Activated T-helper 1 cell treated with anti-CD3 and anti-CD28 coated beads, Interleukin-2, amount 50 U/mL, for 16 hours (primary cell): ENCODE data around the gene CASKIN1.
A peak's percentile ranks its signal among the peaks of the same experiment; 100 is the strongest.

Source experiments
- DNase-seq, 2 donors: peaks; one replicate each; pipeline ENCODE4 v3.0.0-alpha.2; 2020; ENCODE audit warnings: low read depth in 1 of 2, low spot score in 1 of 2

CASKIN1 gene

DNA sequence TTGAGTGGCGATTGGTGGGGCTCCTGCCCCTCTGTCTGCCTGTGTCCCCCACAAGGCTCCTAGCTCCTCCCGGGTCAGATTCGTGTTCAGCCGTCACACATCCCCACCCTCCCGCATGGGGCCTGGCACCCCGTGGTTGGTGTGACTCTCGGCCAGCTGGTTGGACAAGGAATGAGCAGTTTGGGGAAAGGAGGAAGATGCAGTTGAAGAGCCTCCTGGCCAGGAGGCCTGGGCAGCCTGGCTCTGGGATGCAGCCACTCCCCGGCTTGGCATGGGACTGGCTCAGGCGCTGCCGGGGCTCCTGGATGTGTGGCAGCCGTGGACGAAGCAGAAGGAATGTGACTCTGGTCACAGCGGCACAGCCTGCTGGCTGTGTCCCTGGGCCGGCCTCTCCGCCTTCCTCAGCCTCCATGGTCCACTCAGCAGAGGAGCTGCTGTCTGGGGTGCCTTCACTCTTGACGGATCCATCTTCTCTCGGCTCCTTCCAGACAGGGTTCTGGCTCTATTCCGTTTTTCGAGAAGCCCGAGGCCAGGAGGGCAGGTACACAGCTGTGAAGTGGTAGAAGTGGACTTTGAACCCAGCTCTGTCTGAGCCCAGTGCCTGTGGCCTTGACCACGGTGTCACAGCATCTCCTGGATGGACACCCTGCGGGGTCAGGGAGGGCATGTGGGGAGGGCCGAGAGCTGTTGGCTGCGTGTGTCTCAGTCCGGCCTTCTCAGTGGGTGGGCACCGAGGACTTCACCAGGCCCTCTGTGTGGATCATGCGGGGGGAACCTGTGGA, 38.7 kb downstream of the CASKIN1 start:
- no peak for DNase-seq

DNA sequence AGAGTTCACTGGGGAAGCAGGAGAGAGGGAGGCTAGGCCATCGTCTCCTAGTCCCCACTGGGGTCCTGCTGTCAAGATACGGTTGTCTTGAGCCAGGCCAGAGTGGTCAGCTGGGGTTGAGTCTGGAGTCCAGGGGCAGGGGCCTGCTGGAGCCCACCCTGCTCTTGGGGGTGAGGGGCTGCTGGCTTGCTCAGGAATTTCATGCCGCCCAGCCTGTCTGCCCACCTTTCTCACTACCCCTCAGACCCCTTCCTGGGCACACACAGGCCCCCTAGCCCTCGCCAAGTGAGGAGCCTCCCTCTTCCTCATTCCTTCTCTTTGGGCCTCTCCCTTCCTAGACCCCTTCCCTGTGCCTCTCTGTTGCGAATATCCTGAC, 39.6 kb downstream of the CASKIN1 start:
- DNase-seq = no peak

DNA sequence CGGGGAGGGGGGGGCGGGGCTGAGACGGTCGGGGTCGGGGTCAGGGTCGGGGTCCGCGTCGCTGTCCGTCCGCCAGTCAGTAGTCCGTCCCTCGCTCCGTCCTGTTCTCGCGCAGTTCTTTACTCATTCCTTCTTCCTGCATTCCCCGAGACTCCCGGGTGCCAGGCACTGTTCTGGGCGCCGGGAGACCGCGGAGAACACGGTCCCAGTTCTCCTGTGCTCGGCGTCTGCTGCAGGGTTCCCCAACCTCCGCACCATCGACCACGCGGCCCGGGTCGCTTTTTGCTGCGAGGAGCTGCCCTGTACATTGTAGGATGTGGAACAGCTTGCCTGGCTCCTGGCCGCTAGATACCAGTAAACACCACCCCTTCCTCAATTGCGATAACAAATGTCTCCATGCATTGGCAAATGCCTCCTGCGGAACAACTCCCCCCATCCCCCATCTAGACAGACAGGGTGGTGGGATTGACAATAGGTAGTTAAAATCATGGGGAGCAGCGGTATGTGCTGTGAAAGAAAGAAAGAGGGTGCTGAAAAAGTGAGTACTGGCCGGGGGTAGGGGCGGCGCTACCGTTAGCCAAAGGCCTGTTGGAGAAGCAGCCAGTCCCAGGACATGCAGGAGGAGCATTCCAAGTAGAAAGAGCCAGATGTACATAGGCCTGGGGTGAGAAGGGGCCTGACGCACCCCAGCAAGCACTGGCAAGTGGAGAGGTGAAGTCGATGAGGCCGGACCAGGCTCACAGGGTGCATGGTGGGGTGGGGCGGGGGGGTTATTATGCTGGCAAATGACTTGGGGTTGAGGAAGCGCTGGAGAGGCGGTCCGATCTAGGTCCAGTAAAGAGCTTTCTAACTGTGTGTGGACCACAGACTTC, 40.2 kb downstream of the CASKIN1 start:
- DNase-seq = no peak

DNA sequence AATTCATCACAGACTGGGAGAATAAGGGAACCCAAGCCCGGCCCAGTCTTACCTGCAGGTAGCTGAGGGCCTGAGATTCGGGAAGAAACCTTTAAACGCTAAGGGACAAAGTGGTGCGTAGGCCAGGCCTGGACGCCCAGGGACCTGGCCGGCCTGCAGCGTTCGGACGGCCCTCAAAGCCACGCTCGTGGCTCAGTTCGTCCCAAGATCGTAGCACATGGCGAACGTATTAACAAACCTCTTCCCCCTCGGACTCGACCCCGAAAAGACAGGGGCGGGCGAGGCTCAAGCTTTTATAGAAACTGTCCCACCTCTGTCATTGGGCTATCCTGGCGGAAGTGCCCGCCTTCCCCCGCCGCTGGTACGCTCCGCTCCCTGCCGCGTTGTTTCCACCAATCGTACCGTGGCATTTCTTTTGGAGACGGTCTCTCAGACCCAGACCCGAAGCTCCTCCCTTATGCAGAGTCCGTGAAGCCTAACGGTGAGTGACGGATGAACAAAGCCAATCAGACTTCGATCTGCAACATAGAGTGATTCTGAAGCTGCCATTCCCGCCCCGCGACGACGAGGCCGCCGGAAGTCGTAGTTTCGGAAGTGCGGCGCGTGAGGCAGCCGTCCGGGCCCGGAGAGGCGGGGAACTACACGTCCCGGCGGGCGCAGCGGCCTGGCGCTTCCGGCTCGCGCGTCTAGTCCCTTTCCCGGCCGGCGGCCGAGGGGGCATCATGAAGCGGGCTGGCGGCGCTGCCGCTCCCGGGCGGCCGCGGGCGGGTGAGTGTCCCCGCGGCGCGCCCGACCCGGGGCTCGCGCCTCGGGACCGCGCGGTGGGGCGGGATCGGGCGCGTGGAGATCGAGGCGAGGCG, 41.1 kb downstream of the CASKIN1 start, which contains the start of gene TRAF7:
Gene TRAF7, plus strand, starts transcription at position 692 of the 860 bp plus-strand sequence. CDS start 8,139 bp downstream, outside the sequence.
- DNase-seq = peak; percentile 90 to 97

DNA sequence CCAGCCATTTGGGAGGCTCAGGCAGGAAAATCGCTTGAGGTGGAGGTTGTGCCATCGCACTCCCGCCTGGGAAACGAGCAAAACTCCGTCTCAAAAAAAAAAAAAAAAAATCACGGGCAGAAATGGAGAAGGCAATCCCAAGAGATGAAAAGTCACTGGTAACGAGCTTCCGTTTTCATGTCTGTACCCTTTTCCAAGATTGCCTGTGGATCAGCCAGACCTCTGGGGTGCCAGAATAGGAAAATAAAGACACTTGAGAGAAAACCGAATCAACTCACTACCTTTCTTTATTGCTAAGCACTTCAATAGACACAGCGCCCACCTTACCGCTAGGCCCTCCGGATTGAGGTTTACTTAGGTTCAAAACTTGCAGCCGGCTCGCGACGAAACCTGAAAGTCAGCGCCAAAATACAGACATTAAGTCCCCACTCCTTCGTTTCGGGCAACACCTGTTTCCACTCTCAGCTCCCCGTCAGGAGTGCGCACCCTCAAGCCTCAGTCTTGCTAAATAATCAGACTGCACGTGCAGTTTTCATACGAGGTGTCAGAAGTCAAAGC, 41.8 kb downstream of the CASKIN1 start:
- no peak for DNase-seq

DNA sequence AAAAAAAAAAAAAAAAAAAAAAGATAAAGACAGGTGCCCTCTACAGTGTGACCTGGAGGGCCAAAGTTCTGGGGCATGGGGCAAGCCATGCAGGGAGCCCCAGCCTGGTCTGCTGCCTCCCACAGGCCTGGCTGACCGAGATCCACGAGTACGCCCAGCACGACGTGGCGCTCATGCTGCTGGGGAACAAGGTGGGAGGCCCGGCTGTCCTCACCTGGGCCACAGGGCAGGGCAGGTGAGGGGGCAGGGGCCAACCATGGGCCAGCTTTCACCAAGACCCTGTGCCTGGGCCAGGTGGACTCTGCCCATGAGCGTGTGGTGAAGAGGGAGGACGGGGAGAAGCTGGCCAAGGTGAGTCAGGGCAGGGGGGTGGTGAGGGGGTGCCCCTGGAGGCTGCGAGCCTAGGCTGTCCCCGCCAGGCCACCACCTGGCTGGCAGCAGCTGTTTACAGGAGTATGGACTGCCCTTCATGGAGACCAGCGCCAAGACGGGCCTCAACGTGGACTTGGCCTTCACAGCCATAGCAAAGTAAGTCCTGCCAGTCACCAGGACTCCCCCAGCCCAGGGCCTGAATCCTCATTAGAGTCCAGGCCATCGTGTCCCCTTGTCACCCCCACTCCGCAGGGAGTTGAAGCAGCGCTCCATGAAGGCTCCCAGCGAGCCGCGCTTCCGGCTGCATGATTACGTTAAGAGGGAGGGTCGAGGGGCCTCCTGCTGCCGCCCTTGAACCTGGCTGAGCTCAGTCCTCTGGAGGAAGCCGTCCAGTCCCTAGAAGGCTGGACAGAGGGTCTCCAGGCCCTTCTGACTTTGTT, 43.5 kb downstream of the CASKIN1 start:
- DNase-seq = no peak

DNA sequence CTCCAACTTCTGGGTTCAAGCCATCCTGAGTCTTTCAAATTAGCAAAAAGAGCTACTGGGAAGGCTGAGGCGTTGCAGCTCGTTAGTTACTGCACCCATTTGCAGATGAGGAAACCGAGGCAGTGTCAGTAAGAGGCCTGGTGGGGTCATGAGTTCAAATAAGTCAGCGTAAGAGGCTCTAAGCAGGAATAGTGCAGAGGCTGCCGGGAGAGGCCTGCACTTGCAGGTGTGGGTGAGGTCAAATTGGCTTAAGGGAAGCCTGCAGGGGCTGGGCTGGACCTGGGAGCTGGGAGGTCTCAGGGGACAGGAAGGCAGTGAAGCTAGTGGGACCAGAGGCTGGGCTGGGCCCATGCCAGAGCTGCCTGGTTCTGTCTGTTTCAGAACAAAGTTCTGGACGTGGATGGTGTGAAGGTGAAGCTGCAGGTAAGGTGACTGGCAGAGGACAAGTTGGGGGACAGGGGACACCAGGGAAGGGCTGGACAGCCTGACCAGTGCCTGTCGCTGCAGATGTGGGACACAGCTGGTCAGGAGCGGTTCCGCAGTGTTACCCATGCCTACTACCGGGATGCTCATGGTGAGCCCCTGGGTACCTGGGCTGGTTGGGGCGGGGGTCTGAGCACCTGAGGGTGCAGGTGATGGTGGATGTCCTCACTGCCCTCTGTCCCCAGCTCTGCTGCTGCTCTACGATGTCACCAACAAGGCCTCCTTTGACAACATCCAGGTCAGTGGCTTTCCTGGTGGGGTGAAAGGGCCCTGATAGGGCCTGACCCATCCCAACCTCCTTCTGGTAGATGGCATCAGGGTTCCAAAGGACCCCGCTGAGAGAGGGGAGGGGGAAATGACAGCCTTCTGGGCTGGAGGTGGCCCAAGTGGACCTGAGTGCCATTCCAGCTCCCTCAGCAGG, 45.0 kb downstream of the CASKIN1 start:
- no peak for DNase-seq

DNA sequence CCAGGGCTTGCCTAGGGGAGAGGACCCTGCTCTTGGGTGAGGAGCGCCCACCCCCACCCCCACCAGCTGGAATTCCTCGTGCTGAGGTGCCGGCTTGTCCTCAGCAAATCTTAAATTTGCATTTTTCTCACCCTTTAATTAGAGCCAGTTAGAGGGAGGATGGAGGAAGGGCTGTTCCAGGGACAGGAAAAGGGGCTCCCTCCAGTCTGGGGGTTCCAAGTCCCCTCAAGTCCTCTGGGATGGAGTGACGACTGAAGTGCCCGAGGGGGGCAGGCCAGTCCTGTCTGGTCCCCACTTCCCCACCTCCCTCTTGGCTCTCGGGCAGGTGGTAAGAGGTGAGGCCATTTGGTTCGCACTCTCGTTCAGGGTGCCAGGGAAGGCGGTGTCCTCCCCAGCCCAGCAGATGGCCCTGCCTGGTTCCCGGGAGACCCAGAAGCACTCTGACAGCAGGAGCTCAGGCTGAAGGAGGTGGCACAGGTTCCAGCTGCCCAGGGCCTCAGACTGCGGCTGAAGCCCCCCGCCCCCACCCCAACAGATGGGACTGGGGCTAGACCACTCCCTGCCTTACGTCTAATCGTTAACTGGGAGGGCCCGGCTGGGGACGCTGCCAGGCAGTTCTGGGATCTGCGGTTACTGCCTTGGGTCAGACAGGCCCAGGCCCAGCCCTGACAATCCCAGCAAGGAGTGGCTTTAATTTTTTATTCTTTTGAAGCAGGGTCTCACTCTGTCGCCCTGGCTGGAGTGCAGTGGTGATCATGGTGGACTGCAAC, 45.8 kb downstream of the CASKIN1 start:
- DNase-seq = no peak

DNA sequence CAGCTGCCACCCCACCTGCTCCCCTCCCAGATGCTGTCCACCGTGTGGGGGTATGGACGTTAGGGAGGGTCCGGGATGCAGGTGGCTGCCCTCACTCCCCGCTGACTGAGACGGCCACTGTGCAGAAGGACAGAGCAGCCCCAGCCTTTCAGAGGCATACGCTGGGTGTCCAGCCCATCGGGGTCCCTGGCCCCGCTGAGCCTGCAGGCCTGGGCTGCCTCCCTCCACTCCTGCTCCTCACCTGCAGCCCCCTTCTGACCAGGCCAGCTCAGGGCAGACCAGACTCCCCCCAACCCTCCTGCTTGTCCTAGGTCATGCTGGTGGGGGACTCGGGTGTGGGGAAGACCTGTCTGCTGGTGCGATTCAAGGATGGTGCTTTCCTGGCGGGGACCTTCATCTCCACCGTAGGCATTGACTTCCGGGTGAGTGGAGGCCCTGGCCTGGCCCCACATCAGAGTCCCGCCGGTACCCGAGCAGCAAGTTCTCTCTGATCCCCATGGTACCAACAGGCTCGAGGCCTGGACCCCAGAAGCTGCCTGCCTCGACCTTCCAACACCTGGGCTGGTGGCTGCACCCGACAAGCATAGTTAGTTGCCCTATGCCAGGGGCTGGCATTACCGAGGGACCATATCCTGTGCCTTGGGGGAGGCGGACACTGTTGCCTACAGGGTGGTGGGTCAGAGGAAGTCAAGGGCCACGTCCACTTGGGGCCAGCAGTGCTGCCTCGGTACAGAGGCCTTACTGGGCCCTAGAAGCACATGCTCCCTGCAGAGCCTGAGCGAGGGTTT, 46.6 kb downstream of the CASKIN1 start:
- DNase-seq = no peak

DNA sequence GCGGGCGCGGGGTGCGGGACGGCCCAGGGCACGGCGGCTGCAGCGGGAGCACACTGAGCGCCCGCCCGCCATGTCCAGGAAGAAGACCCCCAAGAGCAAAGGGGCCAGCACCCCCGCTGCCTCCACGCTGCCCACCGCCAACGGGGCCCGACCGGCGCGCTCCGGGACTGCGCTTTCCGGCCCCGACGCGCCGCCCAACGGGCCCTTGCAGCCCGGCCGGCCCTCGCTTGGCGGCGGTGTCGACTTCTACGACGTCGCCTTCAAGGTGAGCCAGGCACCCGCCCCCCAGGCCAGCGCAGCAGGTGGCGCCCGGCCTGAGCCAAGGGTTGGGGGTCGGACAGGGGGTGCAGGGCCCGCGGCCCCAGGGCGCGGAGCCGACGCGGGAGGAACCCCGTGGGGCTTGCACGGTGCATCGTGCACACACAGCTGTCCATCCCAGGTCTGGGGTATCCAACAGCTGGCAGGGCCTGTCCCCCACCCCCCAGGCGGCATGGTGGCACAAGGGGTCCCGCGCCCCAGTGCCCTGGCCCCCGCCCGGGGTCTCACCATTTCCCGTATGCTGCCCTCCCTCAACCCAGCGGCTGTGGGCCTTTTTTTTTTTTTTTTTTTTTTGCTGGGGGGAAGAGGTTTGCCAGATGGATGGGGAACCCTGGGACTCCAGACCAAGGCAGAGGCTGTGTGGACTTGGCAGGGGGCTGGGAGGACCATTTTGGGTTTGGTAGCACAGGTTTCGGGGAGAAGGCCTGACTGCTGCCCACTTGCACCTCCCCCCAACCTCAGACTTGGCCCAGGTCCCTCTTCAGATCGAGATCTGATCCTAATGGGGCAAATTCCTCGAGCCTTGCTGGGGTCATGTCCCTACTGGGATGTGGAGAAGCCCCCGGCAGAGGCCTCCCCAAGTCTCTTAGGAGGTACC, 47.4 kb downstream of the CASKIN1 start:
- DNase-seq = no peak

DNA sequence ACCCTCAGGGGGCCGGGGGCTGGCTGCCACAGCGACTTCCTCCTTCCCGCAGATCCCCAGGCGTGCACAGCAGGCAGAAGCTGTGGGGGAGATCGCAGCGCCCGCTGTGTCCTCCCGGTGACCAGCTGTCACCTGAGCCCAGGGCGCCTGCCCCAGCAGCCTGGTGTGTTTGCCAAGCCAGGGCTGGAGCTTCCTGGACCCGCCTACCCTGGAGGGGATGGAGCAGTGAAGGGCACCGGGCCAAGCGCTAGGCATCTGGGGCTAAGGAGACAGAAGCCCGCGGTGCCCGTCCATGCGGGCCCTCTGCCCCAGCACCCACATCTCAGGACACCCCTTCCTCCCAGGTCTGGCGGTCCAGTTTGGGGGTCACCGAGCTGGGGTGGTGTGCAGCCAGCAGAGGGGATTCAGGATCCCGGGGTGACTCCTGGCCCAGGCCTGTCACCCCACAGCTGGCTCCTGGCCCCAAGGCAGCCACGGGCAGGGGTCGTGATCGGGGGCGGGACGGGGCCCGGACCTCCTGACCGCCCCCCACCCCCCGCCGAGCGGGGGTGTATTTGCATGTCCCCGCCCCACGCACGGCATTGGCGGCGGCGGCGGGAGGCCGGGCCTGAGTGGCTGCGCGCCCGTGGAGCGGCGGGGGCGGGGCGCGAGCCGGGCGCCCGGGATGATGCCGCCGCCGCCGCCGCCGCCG, 48.3 kb downstream of the CASKIN1 start, which contains the start of gene RAB26:
Gene RAB26, plus strand, starts transcription at position 645 of the 691 bp plus-strand sequence. CDS start 159 bp downstream, outside the sequence.
- peak in 1 of 2 donors; percentile 51 for DNase-seq

DNA sequence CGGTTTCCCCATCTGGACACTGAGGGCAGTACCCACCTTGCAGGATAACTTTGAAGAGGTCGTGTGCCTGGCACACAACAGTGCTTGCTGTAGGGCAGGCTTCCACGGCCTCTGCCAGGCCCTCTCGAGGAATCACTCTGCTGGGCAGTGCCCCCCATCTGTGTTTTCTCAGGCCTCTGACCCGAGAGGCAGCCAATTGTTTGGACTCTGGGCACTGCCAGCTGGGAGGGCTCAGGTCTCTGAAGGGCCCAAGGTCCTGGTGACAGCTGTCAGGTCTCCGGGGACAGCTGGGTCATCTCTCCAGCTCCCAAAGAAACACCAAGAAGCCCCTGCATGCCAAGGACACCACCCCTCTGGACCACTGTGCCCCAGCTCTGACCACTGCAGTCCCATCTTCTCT, 49.0 kb downstream of the CASKIN1 start:
- no peak for DNase-seq

DNA sequence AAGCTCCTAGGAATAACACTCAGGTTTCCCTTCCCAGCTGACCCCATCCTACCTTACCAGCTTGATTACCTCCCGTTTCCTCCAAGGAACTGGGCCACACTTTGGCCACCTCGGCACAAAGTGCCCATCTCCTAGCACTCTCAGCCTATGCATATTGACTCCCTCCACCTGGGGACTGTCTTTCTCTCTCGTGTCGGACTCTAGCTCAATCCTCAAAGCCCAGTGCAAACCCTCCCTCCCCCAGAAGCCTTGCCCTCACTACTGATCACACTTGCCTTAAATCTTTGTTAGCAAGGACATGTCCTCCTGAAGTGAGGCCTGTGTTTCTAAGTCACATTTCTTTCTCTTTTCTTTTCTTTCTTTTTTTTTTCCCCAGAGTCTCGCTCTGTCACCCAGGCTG, 50.6 kb downstream of the CASKIN1 start:
- no peak for DNase-seq

DNA sequence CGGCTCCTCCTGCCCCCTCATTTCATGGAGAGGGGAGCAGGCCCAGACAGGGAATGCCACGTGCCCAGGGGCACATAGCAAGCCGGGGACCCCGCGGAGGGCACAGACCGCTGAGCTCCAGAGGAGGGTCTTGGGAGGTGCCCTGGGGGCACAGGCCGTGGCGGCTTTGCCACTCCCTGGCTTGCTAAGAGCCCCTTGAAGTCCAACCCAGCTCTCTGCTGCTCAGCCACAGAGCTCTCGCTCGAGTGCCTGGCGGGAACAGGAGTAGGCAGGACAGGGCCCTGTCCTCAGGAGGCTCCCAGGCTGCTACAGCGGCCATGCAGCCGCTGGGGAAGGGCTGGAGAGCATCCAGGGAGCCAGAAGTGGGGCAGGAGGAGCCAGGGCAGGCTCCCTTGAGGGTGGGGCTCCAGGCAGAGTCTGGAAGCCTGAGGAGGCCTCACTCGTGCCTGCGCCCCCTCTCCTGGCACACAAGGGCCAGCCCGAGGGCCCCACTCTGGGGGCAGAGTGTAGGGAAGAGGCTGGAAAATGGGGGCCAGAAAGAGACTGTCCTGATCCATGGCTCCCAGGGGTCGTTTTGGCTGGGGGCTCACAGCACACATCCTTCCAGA, 52.4 kb downstream of the CASKIN1 start:
- DNase-seq = no peak
